IPS-20b (cell line): ENCODE results near the gene AP1AR.
"Not testable (repeated sequence)": the region's sequence is repeated elsewhere in the genome, so short reads cannot be mapped to it uniquely, and the experiment has no call there.

Source experiments
- H3K27ac ChIP-seq: one replicate; pipeline ENCODE4 v1.5.1; 2013; ENCODE audit warnings: low read length
- H3K27me3 ChIP-seq: 2 replicates; pipeline ENCODE4 v1.6.1; 2013; ENCODE audit warnings: mild to moderate bottlenecking, low read length, inconsistent platforms; ENCODE audit not compliant: insufficient read depth
- H3K36me3 ChIP-seq: 2 replicates; pipeline ENCODE4 v1.6.1; 2013; ENCODE audit warnings: low read depth, mild to moderate bottlenecking, inconsistent platforms, low read length, moderate library complexity; ENCODE audit not compliant: insufficient read depth
- H3K4me1 ChIP-seq: 2 replicates; pipeline ENCODE4 v1.6.1; 2013; ENCODE audit warnings: mild to moderate bottlenecking, control low read depth, inconsistent platforms, low read length, moderate library complexity; ENCODE audit not compliant: insufficient read depth
- H3K4me3 ChIP-seq: 2 replicates; pipeline ENCODE4 v1.5.1; 2013; ENCODE audit warnings: mild to moderate bottlenecking, low read length, inconsistent platforms
- H3K9ac ChIP-seq: 2 replicates; pipeline ENCODE4 v1.6.1; 2013; ENCODE audit warnings: low read depth, mild to moderate bottlenecking, inconsistent platforms, low read length, moderate library complexity
- H3K9me3 ChIP-seq: 2 replicates; pipeline ENCODE4 v1.6.1; 2013; ENCODE audit warnings: mild to moderate bottlenecking, low read depth, low read length, inconsistent platforms; ENCODE audit not compliant: insufficient read depth

AP1AR gene

DNA sequence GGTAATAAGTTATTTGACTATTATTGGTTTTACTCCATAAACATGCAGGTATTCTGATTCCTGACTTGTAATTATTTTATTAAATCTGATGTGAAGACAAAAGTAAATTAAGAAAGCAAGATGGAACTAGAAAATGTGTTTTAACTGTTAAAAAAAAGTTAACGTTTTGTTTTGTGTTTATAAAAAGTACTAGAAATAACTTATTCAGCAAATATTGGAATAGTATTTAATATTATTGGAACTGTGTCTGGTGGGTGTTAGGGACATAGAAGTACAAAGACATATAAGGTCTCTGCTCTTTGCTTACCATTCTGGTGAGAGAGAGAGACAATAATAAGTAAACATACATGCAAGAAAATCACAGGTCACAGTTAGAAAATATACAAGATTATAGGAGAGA is 38.5 kb downstream of the AP1AR start:
- H3K27ac ChIP-seq = no peak overlapping the region

DNA sequence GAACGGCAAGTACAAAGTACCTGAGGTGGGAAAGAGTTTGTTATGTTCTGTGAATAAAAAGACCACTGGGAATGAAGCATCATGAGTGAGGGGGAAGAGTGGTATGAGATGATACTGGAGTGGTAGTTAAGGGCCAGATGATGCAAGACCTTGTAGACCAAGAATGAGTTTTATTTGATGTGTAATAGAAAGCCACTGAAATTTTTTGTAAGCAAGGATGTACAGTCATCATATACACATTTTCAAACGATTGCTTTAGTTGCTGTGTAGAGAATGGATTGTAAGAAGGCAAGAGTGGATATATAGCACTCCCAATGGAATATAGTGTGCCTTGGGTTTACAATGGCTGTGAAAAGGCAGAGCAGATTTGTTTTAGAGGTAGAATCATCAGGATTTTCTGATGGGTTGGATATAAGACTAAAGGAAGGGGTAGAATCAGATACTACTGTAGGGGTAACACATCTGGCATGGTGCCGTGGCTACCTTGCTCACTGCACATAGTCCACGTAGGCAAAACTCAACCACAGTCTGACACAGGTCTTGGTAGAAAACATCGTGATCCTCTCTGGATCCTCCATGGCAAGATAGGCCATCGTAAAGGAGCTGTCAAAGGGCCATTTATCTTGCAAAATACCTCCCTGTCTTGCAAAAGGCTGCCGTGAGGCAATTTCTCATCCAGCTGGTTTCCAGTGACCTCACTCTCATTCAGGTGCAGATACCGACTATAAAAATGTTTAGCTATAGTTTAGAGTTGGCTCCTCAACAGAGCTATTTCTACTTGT is 39.2 kb downstream of the AP1AR start:
- Histone ChIP-seq H3K4me3 (no peak overlapping the region), H3K9me3 (no peaks in the 10 kb centered on the region), H3K27me3 (no peaks in the 10 kb centered on the region), H3K27ac (no peak overlapping the region), H3K4me1 (peaks cover 14% of the 10 kb centered on the region), H3K9ac (no peak overlapping the region), H3K36me3 (peaks cover 50% of the 10 kb centered on the region)

More for the DNA sequence above, 38.5 kb downstream of the AP1AR start:
- Histone ChIP-seq H3K9ac (no peak overlapping the region), H3K27me3 (no peaks in the 10 kb centered on the region), H3K4me3 (no peak overlapping the region), H3K4me1 (peaks cover 14% of the 10 kb centered on the region), H3K9me3 (no peaks in the 10 kb centered on the region), H3K36me3 (peaks cover 58% of the 10 kb centered on the region)

DNA sequence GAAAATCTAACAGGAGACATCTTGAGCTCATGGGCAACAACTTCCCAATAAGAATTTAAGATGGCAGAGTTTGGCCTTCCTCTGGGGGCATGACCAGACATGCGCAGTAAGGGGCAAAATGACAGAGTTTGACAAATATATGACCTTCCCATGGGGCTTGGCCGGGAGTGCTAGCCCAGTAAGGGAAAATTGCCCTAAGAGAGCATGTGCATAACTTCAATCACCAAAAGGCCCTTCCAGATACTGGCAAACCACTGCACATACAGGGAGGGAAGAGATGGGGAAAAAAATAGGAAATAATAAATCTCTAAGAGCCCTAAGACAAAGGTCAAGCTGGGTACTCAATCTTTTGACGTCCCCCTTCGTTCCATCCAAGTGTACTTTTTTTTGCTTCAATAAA is 40.7 kb downstream of the AP1AR start:
- Histone ChIP-seq H3K9ac (no peak overlapping the region), H3K36me3 (peaks cover 39% of the 10 kb centered on the region), H3K4me1 (peaks cover 14% of the 10 kb centered on the region), H3K27me3 (no peaks in the 10 kb centered on the region), H3K4me3 (no peak overlapping the region), H3K27ac (no peak overlapping the region), H3K9me3 (no peaks in the 10 kb centered on the region)

DNA sequence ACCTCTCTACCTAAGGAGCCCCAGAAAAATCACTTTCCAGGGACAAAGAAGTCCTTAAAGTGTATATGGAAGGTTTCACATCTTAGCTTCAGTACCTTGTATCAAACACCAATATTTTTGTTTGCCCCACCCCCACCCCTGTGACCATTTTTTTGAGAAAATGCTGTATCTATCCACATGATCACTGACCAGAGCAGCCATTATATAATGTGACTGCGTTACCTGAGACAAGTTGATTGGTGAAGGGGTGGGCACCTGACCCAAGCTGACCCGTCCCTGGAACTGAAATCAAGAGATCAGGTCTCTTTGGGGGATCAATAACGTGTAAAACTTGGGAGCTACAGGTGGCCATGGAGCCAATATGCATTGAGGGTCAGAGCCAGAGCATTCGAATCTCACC is 43.4 kb downstream of the AP1AR start:
- Histone ChIP-seq H3K4me3 (no peak overlapping the region), H3K36me3 (peaks cover 14% of the 10 kb centered on the region), H3K27me3 (no peaks in the 10 kb centered on the region), H3K4me1 (peaks cover 14% of the 10 kb centered on the region), H3K9ac (no peak overlapping the region), H3K9me3 (no peaks in the 10 kb centered on the region), H3K27ac (no peak overlapping the region)

DNA sequence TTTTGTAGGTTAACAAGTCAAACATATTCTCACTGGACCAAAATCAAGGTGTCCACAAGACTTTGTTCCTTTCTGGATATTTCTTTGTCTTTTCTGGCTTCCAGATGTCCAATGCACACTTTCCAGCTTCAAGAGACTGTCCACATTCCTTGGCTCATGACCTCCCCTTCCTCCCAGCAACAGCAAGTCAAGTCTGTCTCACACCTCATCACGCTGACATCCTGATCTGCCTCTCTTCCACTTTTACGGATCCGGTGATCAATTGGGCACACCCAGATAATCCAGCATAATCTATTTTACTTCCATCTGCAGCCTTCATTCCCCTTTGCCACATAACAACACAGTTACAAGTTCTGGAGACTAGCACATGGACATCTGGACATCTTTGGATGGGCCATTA is 44.5 kb downstream of the AP1AR start:
- H3K9me3 ChIP-seq = no peaks in the 10 kb centered on the region
- H3K36me3 ChIP-seq = peaks cover 6% of the 10 kb centered on the region
- no peak overlapping the region for H3K9ac ChIP-seq
- H3K27ac ChIP-seq = no peak overlapping the region
- H3K27me3 ChIP-seq = no peaks in the 10 kb centered on the region
- H3K4me3 ChIP-seq = no peak overlapping the region
- H3K4me1 ChIP-seq = peaks cover 7% of the 10 kb centered on the region

DNA sequence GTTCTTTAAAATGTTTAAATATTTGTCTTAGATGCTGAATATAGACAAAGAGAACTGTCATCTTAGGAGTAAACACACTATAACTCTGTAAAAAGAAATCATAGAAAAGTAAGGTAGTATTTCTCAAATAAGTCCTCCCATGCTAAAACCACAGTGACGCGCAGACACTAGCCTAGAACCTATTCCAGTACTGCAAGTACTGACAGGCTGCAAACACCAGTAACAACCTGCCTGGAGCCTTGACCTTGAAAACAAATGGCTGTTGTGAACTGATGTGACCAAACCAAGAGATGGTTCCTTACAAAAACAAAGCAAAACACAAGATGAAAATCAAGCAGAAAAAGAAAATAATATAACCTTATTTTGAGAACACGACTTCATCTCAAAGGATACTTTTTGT is 45.6 kb downstream of the AP1AR start:
- Histone ChIP-seq H3K27me3 (no peaks in the 10 kb centered on the region), H3K4me3 (no peak overlapping the region), H3K27ac (no peak overlapping the region), H3K4me1 (no peaks in the 10 kb centered on the region), H3K9ac (no peak overlapping the region), H3K9me3 (no peaks in the 10 kb centered on the region), H3K36me3 (peaks cover 2% of the 10 kb centered on the region; the same call in 1 of the 2 replicates)

DNA sequence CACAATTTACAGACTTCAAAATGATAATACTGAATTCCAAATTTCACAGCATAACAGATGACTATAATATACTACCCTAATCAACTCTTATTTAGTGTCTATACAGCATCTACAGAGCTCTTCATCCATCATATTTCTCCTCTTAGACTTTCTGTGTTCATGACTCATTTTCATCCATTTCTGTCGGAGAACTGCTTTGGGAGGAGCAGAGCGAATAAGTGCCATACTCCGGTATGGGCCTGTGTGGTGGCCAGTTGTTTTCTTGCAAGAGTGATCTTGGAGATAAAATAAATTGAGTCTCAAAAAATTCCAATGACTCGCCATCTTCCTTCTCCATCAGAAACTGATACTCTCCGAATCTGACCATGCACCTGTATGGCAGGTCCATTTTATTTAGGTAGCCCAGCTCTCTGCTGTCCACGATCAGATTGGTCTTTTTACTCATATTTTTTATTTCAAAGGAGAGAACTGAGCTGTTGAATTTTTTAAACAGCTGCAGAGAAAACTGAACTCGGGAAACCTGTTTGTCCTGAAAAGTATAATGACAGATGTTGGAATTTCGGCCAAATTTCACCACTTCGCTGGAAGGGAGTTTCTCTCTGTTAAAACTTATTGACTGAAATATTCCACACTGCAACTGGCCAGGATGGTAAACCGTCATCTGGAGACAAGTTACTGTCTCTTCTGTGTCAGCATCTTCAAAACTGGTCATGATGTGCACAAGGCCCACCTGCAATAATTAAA is 46.3 kb downstream of the AP1AR start:
- H3K9me3 ChIP-seq = no peaks in the 10 kb centered on the region

DNA sequence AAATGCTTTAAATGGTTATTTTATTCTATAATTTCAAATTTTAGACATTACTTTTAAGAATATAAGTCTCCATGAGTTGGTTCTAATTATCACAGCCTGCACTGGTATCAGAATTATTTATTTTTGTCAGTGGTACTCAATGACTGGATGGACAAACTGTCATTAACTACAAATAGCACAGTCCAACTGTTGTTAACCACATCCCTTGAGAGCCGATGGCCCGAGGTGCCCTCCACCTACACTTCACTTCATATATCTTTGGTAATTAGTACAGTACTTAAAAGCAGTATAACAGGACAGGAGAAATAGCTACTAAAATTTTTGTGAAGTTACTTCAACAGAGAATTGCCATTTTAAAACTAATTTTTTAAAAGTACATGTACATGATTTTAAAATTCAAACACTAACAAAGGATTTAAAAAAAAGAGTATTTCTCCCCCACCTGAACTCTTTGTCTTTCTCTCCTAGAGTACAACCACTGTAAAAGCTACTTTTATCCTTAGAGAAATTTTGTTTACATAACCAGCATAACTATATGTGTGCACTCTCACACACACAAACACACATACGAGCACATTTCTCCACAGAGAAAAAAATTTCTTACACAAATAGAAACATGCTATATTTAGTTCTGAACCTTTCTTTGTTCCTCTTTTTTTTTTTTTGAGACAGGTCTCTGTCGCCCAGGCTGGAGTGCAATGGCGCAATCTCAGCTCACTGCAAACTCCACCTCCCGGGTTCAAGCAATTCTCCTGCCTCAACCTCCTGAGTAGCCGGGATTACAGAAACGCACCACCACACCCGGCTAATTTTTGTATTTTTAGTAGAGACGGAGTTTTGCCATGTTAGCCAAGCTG is 47.7 kb downstream of the AP1AR start:
- Histone ChIP-seq H3K27ac (no peak overlapping the region), H3K4me3 (no peak overlapping the region), H3K9me3 (no peaks in the 10 kb centered on the region), H3K9ac (no peak overlapping the region), H3K36me3 (no peaks in the 10 kb centered on the region), H3K27me3 (peaks cover 8% of the 10 kb centered on the region), H3K4me1 (no peaks in the 10 kb centered on the region)

More for the DNA sequence above, 46.3 kb downstream of the AP1AR start:
- Histone ChIP-seq H3K4me3 (no peak overlapping the region), H3K9ac (no peak overlapping the region), H3K27ac (no peak overlapping the region), H3K36me3 (no peaks in the 10 kb centered on the region), H3K27me3 (no peaks in the 10 kb centered on the region), H3K4me1 (no peaks in the 10 kb centered on the region)

DNA sequence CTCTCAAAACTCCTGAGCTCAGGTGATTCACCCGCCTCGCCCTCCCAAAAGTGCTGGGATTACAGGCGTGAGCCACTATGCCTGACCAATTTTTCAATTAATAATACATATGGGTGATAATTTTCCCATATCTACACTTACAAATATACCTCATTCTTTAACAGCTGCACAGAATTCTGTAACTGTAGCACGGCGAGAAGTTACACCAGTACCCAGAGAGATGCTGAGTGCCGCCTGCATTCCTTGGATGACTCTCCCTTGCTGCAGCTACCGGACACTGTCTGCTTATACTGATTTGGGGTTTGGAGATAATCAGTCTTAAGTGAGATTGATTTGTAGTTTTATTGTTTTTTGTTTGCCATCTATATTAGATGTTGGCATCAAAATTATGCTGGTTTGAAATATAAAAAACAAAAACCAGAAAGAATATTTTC is 48.3 kb downstream of the AP1AR start:
- Histone ChIP-seq H3K27me3 (peaks cover 14% of the 10 kb centered on the region), H3K4me3 (no peak overlapping the region), H3K9me3 (no peaks in the 10 kb centered on the region), H3K4me1 (no peaks in the 10 kb centered on the region), H3K36me3 (no peaks in the 10 kb centered on the region), H3K27ac (no peak overlapping the region), H3K9ac (no peak overlapping the region)

DNA sequence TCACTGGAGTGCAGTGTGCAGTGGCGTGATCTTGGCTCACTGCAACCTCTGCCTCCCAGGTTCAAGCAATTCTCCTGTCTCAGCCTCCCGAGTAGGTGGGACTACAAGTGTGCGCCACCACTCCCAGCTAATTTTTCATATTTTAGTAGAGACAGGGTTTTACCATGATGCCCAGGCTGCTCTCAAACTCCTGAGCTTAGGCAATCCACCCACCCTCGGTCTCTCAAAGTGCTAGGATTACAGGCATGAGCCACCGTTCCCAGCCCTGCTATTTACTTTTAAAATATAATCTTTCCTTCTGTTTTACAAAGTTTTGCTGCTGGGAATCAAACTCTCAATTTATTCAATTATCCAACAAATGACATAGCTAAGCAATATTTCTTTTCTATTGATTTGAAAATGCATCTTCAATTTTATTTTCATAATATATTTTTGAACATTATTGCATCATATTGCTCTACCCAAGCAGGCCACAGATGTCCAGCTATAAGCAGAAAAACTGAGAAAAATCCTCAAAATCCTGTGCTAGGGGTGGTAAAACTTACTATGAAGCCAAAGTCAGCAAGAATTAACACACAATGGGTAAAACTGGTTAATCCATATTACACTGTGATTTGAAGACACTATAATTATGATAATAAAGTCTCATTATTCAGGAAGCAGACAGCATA is 48.9 kb downstream of the AP1AR start:
- no peaks in the 10 kb centered on the region for H3K9me3 ChIP-seq
- no peaks in the 10 kb centered on the region for H3K36me3 ChIP-seq
- no peak overlapping the region for H3K9ac ChIP-seq
- H3K27ac ChIP-seq = no peak overlapping the region
- no peaks in the 10 kb centered on the region for H3K4me1 ChIP-seq
- peaks cover 20% of the 10 kb centered on the region for H3K27me3 ChIP-seq
- no peak overlapping the region for H3K4me3 ChIP-seq

DNA sequence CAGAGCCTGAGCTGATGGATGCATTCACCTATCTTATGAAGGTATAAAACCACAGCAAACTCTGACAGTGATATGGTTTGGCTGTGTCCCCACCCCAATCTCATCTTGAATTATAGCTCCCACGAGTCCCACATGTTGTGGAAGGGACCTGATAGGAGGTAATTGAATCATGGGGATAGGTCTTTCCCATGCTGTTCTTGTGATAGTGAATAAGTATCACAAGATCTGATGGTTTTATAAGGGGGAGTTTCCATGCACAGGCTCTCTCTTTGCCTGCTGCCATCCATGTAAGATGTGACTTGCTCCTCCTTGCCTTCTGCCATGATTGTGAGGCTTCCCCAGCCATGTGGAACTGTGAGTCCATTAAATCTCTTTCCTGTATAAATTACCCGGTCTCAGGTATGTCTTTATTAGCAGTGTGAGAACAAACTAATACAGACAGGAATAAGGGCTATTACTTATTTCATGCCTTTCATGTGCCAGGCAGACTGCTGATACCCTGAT is 50.4 kb downstream of the AP1AR start:
- H3K27ac ChIP-seq, H3K9ac ChIP-seq, H3K4me1 ChIP-seq, H3K9me3 ChIP-seq, H3K36me3 ChIP-seq, H3K4me3 ChIP-seq: not testable (repeated sequence)
- peaks cover 34% of the 10 kb centered on the region for H3K27me3 ChIP-seq
